HG03460 (cell line): ENCODE results near the gene PLAU.
A peak's percentile ranks its signal among the peaks of the same experiment; 100 is the strongest.
"Not testable (repeated sequence)": the region's sequence is repeated elsewhere in the genome, so short reads cannot be mapped to it uniquely, and the experiment has no call there.

Experiments
- ATAC-seq: cut with Tn5 transposase; IDR thresholded peaks from one replicate; pipeline ENCODE4 v1.9.1; 2021; ENCODE audit not compliant: unreplicated experiment

PLAU gene

DNA sequence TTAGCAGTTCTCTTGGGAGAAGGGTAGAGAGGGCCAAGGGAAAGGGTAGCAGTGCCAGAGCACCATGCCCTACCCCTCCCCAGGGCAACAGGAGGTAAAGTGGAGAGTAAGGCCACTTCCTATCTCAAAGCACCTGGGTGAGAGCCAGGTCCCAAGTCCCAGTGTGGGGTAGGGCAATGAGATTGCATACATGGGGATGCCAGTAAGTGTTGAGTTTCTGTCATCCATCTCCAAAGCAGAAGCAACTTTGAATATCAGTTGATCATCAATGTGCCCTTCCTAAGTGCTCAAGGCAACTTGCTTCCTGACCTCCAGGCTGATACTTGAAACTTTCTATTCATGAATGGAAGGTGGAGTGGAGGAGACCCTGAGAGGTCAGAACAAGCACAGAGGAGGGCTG is 34.4 kb upstream of the PLAU start:
- no peak for ATAC-seq

DNA sequence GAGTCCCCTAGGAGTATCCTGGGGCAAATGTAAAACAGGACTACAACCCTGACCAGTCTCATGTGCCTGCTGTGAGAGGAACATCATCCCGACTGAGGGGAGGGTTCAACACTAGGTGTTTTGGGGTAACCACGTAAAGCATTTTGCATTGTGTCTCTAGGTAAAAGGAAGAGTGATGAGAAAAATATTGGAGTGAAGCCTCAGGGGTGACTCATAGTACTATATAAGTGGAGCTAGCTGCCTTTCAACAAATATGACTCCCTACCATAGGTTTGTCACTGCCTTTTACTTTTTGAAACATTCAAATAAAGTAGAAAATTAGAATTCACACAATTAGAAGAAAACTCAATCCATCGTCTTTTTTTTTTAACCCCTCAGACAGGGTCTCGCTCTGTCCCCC is 34.0 kb upstream of the PLAU start:
- no peak for ATAC-seq

DNA sequence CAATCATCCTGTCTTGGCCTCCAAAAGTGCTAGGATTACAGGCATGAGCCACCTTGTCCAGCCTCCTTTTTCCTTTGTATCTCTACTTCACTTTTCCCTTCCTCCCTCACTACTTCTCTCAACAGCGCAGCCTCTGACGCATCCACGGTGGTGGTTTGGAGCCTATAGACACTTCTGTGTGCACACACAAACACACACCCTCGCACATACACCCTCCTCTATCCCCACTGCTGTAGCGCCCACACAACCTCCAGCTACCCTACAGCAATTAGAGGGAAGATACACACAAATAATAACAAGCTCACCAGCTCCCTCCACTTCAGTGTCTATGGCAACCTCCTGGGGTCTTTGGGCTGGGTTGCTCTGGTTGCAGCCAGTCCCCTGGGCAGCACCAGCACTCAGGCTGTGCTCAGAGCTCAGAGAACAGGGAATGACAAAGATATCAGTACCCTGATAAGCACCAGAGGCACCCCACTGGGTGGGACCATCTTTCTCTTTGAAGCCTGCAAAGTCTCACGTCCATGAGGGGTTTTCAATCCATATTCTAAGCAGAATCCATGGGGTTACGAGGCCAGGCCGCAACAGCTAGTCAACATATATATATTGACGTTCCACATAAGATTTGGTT is 33.3 kb upstream of the PLAU start:
- ATAC-seq: no peak

DNA sequence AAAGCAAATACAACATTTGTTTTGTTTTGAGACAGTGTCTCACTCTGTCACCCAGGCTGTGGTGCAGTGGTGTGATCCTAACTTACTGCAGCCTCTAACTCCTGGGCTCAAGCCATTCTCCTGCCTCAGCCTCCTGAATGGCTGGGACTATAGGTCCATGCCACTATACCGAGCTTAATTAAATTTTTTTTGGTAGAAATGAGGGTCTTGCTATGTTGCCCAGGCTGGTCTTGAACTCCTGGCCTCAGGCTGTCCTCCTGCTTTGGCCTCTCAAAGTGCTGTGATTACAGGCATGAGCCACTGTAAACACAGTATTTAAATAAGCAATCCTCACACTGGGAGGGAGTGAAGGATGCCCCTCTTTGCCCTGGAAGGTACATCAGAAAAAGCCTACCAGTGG is 32.6 kb upstream of the PLAU start:
- ATAC-seq: no peak

DNA sequence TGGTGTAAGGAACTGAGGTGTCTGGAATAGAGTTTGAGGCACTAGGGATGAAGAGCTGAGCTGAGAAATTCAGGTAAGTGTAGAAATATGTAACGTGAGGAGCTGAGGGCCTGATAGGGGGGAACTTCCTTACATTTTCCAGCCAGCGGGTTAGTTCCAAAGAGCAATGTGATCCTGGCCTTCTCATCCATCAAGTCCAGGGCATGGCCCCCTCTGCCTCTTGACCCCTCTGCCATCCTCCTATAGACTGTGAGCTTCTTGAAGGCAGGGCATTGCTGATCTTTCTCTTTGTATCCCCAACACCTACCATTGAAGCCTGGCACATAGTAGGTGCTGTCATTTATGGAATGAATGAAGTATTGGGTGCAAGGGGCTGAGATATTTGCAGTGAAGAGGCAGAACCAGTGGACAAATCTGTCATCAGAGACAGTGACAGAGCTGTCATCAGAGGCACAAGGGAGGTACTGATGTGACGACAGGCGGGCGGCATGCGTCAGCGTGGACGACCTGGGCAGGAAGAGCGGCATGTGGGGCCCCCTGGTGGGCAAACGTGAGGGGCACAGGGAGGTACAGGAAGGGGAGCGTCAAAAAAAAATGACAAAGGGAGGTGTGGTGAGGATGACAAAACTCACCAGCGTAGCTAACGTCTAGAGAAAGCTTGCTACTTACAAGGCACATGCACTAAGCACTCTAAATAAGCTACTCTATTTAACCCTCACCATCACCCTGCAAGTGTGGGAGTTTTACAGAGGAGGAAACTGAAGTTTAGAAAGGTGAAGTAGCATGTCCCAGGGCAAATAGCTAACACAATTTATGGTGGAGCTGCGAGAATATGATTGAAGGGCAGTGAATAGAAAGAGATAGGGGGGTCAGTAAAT is 31.4 kb upstream of the PLAU start:
- peak; percentile 78 for ATAC-seq

DNA sequence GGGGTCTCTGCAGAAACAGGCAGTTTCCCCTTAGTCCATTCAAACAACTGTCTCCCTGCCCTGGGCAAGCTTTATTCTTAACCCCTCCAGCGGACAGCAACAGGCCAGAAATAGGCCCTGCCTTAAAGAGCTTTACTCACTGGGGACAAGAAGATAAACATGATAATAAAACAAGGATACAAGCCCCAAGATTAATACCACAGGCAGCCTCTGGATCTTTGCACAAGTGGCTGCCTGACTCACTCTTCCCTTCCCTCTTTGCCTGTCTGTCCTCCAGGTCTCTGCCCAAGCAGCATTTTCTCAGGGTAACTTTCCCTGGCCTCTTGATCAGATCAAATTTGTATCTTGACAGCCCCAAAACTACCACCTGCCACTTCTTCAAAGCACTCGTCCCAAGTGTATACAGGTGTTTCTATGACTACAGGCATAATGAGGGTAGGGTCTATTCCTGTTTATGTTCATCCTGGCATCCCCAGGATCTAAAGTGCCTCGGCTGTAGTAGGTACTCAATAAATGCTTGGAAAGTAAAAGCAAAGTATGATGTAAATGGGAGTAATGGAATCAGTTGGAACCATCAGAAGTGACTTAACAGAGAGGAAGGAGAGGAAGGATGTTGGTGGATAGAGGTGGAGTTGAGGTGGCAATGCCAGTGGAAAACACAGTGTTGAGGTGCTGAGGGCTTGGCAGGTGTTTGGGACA is 29.6 kb upstream of the PLAU start:
- no peak for ATAC-seq

DNA sequence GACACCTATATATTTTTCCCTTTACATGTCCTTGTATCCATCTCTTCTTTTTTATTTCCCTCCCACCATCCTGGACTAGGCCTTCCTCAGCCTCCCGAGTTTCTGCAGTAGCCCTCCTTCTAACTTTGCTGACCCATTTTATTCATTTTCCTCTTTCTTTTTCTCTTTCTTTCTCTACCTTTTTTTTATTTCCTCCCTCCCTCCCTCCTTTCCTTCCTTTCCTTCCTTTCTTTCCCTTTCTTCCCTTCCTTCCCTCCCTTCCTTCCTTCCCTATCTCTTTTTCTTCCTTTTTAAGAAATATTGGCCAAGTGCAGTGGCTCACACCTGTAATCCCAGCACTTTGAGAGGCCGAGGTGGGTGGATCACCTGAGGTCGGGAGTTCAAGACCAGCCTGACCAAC is 26.9 kb upstream of the PLAU start:
- ATAC-seq: no peak

DNA sequence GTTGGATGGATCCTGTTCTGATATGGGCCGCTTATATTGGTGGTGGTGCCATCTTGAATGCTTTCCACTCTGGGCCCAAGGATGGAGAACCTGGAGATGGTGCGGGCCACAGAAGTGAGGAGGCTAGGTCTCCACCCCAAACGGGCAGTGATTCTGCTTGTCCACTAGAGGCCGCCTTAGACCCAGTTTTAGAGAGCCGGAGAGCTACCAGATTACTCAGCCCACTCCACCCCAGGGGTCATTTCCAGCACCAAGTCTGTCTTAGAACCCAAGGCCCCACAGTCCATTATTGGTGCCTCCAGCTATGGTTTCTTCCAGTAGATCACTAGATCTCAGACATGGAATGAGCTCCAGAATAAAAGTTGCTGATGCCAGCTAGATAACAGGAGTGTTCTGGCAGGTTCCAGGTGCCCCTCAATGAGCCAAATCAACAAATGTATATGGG is 24.8 kb upstream of the PLAU start:
- no peak for ATAC-seq

DNA sequence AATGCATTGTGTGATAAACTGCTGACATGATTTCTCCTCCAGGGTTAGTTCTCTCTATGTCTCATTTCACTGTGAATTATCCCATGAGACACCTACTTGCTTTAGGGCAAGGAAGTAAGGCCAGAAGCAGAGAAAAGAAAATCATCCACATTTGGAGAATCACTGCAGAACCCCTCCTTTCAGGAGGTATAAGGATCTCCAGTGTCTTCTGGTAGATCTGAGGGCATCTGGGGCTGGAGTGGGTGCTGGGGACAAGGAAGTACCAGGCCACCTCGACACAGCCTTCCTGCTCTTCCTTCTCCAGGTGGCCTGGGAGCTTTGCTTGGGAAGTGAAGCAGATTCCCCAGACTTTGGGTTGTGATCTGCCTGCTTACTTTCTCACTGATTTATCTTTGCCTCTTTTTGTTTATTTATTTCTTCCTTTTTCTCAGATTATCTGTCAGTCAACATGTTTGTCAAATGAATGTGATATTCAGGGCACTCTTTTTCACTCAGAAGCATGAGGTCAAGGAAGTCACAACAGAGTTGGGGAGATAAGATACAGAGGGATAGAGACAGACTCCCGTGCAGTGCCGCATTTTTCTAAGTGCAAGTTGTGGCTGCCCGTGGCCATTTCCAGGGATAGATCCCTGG is 24.2 kb upstream of the PLAU start:
- ATAC-seq: no peak

DNA sequence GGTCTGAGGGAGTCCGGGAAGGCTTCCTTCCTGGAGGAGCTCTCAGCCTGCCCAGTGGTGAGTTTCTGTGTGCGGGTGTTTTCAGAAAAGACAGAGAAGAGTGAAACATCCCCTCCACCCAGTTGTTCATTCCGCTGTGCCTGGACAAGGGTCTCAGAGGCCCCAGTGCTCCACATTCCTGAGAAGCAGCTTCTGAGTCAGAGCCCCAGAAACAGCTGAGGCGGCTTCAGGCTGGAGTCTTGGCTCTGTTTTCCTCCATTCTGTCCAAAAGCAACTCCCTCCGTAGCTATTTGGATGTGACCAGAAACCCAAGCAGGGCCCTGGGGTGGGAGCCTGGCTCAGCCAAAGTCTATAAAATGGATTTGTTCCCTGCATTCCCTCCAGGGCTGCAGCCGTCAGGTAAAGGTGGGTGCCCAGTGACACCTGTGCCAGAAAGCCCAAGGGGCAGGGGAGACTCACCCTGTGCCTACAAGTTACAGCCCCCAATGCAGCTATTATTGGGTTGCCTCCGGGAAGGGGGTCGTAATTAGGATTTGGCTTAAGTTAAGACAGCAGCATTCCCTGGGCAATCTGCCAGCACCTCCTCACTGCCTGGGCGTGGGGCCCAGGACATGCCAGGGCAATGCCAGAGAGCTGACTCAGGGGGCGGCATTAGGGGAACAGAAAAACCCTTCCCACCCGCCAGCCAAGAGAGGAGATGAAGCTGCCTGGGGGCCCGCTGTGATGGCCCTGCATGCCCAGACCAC is 23.5 kb upstream of the PLAU start:
- ATAC-seq: no peak

DNA sequence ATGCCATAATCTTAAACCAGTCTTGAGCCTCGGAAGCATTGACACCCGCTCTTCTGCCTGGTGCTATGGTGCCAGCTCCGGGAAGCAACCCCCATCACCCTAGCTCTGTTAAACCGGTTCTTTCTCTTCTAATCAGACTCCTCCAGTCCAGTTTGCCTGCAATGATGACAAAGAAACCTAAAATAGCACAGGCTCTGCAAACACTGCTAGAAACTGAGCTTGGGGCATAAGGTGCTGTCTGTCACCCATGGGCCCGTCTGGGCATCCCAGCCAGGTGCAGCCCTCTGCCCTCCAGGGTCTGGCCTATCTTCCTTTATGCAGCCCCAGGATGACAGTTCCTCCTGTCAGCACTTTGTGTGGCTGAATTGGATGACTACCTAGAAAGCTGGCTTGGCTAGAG is 22.4 kb upstream of the PLAU start:
- ATAC-seq: no peak

DNA sequence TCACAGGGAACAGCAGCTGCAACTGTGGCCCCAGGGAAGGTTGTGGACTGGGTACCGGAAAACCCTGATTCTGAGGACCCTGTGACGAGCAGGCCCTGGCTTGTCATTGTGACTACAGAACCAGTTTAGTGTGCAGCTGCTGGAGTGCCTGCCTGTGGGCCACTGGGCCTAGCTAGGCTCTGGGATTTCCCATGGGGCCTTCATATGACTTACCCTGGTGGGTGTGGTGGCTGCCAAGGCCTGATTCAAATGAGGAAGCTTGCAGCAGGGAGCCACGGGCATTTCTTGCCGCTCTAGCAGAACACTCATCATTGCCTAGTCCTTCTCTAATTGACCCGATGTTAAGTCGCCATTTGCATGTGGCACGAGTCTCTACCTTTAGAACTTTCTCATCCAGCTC is 21.9 kb upstream of the PLAU start:
- ATAC-seq: peak; percentile 57

DNA sequence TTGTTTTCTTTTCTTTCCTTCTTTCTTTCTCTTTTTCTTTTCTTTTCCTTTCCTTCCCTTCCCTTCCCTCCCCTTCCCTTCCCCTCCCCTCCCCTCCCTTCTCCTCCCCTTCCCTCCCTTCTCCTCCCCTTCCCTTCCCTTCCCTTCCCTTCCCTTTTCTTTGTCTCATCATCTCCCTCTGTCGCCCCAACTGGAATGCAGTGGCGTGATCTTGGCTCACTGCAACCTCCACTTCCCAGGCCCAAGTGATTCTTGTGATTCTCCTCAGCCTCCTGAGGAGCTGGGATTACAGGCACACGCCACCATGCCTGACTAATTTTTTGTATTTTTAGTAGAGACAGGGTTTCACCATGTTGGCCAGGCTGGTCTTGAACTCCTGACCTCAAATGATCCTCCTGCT is 21.5 kb upstream of the PLAU start:
- not testable (repeated sequence) for ATAC-seq

DNA sequence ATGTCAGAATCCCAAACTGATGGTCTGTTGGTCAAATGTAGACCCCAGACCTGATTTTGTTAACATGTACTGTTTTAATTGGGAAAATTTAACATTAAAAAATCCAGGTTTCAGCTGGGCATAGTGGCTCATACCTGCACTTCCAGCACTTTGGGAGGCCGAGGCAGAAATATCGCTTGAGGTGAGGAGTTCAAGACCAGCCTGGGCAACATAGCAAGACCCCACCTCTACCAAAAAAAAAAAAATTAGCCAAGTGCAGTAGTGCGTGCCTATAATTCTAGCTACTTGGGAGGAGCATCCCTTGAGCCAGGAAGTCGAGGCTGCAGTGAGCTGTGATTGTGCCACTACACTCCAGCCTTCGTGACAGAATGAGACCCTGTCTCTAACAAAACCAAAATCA is 20.7 kb upstream of the PLAU start:
- no peak for ATAC-seq

DNA sequence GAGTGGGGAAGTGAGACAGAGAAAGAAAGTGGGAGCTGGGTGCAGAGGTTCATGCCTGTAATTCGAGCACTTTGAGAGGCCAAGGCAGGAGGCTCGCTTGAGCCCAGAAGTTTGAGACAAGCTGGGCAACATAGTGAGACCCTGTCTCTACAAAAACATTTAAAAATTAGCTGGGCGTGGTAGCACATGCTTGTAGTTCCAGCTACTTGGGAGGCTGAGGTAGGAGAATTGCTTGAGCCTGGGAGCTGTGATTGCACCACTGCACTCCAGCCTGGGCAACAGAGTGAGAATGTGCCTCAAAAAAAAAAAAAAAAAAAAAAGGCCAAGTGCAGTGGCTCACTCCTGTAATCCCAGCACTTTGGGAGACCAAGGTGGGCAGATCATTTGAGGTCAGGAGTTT is 20.1 kb upstream of the PLAU start:
- ATAC-seq: not testable (repeated sequence)

DNA sequence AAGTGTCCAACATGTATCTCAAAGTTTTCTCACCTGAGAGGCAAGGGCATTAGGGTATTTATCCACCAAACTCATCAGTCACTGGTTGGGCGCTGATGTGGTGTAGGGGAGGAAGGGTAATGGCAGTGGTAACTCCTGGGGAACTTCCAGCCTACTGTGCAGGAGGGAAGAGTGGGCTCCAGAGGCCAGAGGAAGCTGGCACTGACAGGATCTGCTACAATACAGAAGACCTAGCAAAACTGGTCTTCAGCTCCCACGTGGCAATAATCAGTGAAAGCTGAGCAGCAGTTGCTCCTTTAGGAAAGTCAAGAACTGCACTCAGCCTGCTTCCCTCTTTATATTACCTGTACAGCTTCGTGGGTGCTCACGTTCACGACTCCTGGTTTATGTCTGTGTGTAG is 19.4 kb upstream of the PLAU start:
- no peak for ATAC-seq

DNA sequence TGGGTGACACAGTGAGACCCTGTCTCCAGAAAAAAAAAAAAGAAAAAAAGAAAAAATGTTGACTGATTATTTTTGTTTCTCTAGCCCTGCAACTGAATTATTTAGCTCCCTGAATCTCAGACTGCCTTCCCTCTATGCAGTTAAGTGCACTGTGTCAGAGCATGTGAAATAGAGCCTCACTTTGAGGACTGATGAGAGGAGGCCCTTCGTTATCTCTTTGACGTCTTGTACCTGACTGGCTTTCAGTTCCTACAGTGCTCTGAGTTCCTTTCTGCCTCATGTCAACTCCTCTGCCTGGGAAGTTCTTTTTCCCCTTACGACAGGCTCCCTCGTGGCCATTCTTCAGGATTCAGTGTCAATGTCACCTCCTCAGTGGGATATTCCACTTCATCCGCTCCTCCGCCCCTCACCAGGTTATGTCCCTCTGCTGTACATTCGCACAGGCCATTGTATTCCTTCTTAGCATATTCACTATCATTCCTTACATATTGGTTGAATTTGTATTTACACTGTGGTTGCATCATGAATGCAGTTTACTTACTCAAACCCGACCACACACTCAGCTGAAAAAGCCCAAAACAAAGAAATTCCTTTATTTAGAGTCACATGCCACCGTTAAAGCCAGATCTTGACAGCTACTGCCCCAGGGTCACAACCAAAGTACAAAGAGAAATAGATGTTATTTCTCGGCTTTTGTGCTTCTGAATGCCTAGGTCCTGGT is 18.5 kb upstream of the PLAU start:
- no peak for ATAC-seq

DNA sequence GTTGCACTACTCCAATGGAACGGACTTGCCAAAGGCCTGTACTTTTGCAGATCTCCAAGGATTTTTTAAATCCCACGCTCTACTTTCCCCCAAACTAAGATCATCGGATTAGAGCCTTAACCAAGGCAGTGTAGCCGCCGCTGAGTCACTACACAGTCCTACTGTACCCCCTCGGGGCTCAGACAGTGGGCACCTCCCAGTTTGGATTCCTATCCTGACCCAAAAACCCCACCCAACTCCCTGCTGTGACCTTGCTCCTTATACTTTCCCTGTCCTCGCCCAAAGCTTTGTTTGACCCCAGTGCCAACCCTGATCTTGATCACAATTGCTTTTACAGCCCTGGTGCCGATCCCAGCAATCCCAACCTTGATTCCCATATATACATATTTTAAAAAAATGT is 17.5 kb upstream of the PLAU start:
- no peak for ATAC-seq

DNA sequence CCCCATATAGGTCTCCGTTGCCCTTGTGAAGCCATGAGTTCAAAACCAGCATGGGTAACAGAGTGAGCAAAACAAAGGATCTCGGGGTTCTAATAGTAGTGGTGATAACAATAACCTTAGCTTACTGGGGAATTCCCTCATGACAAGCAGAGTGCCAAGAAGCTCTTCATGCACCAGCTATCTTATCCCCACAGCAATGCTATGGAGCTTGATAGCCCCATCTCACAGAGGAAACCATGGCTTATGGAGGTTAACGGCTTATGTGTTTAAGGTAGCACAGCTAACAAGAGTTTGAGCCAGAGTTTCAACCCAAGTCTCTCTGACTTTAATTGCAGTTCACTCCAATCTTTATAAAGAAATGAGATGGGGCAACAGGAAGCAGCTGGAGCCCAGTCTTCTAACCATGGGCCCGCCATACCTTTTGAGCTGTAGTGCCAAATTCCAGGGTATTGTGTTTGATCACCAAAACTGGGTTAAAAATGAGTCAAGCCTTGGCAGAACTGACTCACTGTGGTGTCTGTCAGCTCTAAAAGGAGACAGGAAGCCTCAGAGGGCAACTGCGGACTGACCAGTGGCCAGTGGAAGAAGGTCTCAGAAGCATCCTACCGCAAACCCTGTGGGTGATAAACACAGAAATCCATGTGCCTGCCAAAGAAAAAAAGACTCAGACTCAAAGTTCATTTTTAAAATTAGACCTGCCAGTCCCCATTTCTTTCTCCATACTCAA is 16.5 kb upstream of the PLAU start:
- ATAC-seq: no peak

DNA sequence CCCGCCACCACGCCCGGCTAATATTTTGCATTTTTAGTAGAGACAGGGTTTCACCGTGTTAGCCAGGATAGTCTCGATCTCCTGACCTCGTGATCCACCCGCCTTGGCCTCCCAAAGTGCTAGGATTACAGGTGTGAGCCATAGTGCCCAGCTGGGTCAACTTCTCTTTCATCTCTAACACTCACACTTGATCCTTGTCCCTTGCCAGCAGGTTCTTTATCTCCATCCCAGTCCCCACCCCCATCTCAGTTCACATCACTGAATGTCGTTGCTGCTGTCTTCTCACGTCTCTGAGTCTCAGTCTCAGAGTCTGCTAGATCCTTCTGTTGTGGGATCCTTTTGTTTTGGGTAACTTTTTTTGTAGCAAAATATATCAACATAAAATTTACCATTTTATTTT is 15.6 kb upstream of the PLAU start:
- not testable (repeated sequence) for ATAC-seq
